Mucosa of descending colon (tissue), 3 donors: ENCODE measurements around the gene ZNF426. TPM values are rescaled to one million over a fixed set of nuclear protein-coding genes. Genes with fewer than 3 reads are reported as not detected.
"Not testable (repeated sequence)": the region's sequence is repeated elsewhere in the genome, so short reads cannot be mapped to it uniquely, and the experiment has no call there.

Experiments used
- ATAC-seq: fragments of 200-7000 bp; cut with Tn5 transposase; one replicate; pipeline ENCODE4 v1.9.1; 2020; ENCODE audit warnings: mild to moderate bottlenecking, moderate library complexity
- DNase-seq, 3 donors: peaks; one replicate each; pipeline ENCODE4 v3.0.0-alpha.2; 2020
- H3K36me3 ChIP-seq: fragments of 200-600 bp; one replicate; pipeline ENCODE4 v1.8.0; 2021; ENCODE audit warnings: low read depth, mild to moderate bottlenecking
- H3K4me1 ChIP-seq: fragments of 200-600 bp; one replicate; pipeline ENCODE4 v1.8.0; 2021; ENCODE audit warnings: low read depth, mild to moderate bottlenecking
- H3K4me3 ChIP-seq: fragments of 200-600 bp; one replicate; pipeline ENCODE4 v1.8.0; 2021; ENCODE audit warnings: mild to moderate bottlenecking
- H3K9me3 ChIP-seq: fragments of 200-600 bp; one replicate; pipeline ENCODE4 v1.8.0; 2021; ENCODE audit warnings: mild to moderate bottlenecking
- intact Hi-C, 2 donors: fragments of 100-400 bp; cut with DNase I in 1 of 2; cut with micrococcal nuclease in 1 of 2; formaldehyde crosslinking; loops; one replicate each; pipeline versions ENCODE4 v1.11.0 to v1.11.1; 2022; cut with DNase I, micrococcal nuclease
- long read RNA-seq, 2 donors: library from polyadenylated mRNA; unstranded; transcript quantifications; one replicate each; pipeline ENCODE4 v2.0.0, GENCODE V29; 2019 to 2021
- total RNA-seq, 3 donors: library from RNA; stranded (reverse); fragmentation: NEBNext Ultra II Directional in 2 of 3; extraction: Animal tissue kit (Norgen Biotek cat#: 25700) in 2 of 3; gene quantifications; one replicate each; pipeline versions ENCODE4 v1.2.1 to v1.2.4, GENCODE V29; 2021 to 2023
- TF ChIP-seq, protein P1 (sequence below): fragments of 200-600 bp; IDR thresholded peaks from one replicate; pipeline ENCODE4 v1.8.0; 2022; ENCODE audit warnings: antibody characterized with exemption, mild to moderate bottlenecking
- donor health status: DM: no; HTN: no; CAD: no; lungs with moderate emphysema.
- donor health status: DM: no; HTN: no; CAD: no.
- donor health status: DM: no; HTN: yes; CAD: no.

ZNF426 gene
- total RNA-seq = 10 to 100 TPM in 1 of 3 donors, 1 to 10 TPM in 2; 6.9 to 23.3 (median 9.7) TPM
- long read RNA-seq, donor 1, full-length matches to known transcripts = 11 of 21 reads
- long read RNA-seq, donor 1, partial matches to known transcripts = 7 of 21 reads
- long read RNA-seq, donor 1, other reads (novel, unspliced or antisense) = 3 of 21 reads
- long read RNA-seq, donor 2, full-length matches to known transcripts = 3 of 7 reads
- long read RNA-seq, donor 2, partial matches to known transcripts = 2 of 7 reads
- long read RNA-seq, donor 2, other reads (novel, unspliced or antisense) = 2 of 7 reads

DNA sequence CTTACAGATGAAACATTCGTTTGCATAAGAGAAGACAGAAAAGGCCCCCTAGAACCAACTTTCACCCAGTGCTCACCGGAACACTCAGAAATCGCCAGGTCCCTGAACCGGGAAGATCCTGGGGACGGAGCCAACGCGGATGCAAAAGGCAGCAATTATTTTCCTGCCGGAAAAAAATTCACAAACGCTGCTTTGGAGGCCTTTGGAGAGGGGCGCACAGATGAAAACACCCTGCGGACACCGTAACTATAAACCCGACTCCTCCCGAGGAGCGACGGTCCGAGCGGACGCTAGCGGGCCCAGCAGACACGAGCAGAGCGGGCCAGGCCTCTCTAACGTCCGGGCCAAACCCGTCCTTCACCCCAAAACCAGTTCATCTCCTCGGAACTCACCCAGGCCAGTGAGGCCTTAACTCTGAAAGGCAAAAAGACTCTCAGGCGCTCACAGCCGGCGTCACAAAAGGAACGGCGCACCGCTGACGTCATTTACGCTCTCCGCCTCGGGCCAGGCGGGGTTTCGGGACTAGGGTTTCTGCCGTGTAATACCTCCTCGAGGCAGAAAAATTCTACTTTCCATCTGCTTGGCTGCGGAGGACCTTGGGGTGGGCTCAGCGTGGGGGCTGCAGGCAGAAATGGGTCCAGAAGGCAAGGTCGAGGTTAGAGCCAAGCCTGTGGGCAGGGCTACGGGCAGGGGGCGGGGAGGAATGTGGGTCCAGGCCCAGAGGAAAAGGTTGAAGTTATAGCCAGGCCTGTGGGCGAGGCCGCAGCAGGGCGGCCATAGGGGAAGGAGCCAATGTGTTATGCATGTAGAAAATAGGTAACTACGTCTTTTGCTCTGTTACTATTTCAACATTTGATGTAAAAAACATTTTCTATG is at the start of gene ZNF426:
TSS of gene ZNF426 (minus strand) at position 463 of the 876 bp plus-strand sequence. CDS start 2,413 bp downstream, outside the sequence.
- Histone ChIP-seq H3K9me3 (peaks cover 32% of the 10 kb centered on the region), H3K4me1 (peaks cover 7% of the 10 kb centered on the region), H3K4me3 (peak within 1 kb of the TSS; percentile 64), H3K36me3 (peaks cover 20% of the 10 kb centered on the region)
- intact Hi-C loops = no loop called here
- ATAC-seq (peak; percentile 99), DNase-seq (peak; percentile 90 to 92 (median 91))
- TF ChIP-seq, protein P1, sequence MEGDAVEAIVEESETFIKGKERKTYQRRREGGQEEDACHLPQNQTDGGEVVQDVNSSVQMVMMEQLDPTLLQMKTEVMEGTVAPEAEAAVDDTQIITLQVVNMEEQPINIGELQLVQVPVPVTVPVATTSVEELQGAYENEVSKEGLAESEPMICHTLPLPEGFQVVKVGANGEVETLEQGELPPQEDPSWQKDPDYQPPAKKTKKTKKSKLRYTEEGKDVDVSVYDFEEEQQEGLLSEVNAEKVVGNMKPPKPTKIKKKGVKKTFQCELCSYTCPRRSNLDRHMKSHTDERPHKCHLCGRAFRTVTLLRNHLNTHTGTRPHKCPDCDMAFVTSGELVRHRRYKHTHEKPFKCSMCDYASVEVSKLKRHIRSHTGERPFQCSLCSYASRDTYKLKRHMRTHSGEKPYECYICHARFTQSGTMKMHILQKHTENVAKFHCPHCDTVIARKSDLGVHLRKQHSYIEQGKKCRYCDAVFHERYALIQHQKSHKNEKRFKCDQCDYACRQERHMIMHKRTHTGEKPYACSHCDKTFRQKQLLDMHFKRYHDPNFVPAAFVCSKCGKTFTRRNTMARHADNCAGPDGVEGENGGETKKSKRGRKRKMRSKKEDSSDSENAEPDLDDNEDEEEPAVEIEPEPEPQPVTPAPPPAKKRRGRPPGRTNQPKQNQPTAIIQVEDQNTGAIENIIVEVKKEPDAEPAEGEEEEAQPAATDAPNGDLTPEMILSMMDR = no peak

- H3K4me1 ChIP-seq = peaks cover 4% of the 10 kb centered on the region
- no peaks in the 10 kb centered on the region for H3K9me3 ChIP-seq
- no peak overlapping the region for H3K4me3 ChIP-seq
- intact Hi-C loops = no loop called here
- TF ChIP-seq, protein P1 = no peak
- H3K36me3 ChIP-seq = no peaks in the 10 kb centered on the region
- DNase-seq (peak in 2 of 3 donors; percentile 77 to 95), ATAC-seq (peak; percentile 79)
Measured at GRCh38 chr19:9586764-9587163, 48.3 kb upstream of the ZNF426 start.

DNA sequence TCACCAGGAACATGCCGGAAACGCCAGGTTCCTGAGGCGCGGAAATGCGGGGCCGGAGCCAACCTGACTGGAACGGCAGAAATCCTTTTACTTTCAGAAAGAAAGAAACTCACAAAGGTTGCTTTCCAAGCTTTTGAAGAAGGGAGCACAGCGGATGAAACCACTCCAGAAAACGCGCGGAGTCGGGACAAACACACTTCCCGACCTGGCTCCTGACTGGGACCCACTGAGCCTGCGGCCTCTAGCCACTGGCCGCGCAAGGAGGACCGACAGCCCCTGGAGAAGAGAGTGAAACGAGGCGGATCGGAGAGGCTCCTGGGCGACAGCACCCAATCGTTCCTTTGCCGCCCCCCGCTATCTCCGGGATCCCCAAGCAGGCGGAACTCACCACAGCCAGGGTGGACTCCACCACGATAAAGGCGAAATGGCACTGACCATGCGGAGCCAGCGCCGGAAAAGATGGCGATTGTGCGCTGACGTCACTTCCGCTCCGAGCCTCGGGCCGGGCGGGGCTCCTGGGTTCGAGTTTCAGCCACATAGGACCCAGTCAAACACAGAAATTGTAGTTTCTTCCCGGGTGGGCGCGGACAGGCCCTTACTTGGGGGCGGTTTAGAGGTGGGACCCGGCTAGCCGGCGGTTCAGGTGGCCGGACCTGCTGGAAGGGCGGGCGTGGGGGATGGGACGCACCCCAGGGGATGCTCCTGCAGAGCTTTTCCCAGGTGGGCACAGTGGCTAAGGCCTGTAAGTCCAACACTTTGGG is 45.8 kb upstream of the ZNF426 start, which contains the start of gene ZNF121:
TSS of gene ZNF121 (minus strand) at position 432 of the 761 bp plus-strand sequence. CDS start 16,407 bp downstream, outside the sequence.
- intact Hi-C loops = no loop called here

DNA sequence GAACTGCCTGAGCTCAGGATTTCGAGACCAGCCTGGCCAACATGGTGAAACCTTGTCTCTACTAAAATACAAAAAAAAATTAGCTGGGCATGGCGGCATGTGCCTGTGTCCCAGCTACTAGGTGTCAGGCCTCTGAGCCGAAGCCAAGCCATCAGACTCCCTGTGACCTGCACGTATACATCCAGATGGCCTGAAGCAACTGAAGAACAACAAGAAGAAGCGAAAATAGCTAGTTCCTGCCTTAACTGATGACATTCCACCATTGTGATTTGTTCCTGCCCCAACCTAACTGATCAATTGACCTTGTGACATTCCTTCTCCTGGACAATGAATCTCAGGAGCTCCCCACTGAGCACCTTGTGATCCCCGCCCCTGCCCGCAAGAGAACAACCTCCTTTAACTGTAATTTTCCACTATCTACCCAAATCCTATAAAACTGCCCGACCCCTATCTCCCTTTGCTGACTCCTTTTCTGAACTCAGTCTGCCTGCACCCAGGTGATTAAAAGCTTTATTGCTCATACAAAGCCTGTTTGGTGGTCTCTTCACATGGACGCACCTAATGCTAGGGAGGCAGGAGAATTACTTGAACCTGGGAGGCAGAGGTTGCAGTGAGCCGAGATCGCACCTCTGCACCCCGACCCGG is 43.8 kb upstream of the ZNF426 start:
- H3K4me1 ChIP-seq, H3K36me3 ChIP-seq, intact Hi-C loops, DNase-seq, ATAC-seq, H3K4me3 ChIP-seq: not testable (repeated sequence)
- peaks cover 41% of the 10 kb centered on the region for H3K9me3 ChIP-seq

More for the DNA sequence above, 45.8 kb upstream of the ZNF426 start, which contains the start of gene ZNF121:
- peak within 1 kb of the TSS; percentile 85 for H3K4me3 ChIP-seq
- TF ChIP-seq, protein P1 = no peak
- ATAC-seq = peak; percentile 97
- H3K36me3 ChIP-seq = no peaks in the 10 kb centered on the region
- peaks cover 21% of the 10 kb centered on the region for H3K9me3 ChIP-seq
- H3K4me1 ChIP-seq = peaks cover 4% of the 10 kb centered on the region
- peak; percentile 89 to 92 (median 90) for DNase-seq

DNA sequence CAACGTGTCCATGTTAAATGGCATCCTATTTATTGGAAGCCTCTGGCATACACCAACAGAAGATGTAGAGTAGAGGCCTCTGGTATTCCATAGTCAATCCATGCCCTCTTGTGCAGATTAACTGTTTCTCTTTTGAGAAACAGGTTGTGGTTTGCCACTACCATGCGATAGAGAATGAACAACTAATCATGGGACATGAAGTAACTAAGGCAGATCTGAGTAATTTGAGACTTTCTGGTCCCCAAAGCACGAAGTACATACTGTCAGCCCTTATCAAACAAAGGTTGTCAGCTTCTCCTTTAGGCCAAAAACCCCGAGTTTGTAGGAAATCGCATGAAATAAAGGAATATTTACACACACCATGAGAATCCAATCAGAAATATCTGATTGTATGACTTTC is 42.3 kb upstream of the ZNF426 start:
- intact Hi-C loops = no loop called here
- ATAC-seq = no peak
- Histone ChIP-seq H3K4me1 (peaks cover 4% of the 10 kb centered on the region), H3K9me3 (peaks cover 56% of the 10 kb centered on the region), H3K36me3 (no peaks in the 10 kb centered on the region), H3K4me3 (no peak overlapping the region)
- TF ChIP-seq, protein P1 = no peak
- DNase-seq = no peak
